ENCODE results near the gene NR0B1. TPM values are rescaled to one million over a fixed set of nuclear protein-coding genes. Genes with fewer than 3 reads are reported as not detected.

Gene NR0B1
- total and polyA plus RNA-seq, 4 donors, result 0.03 TPM; not detected in 3

DNA sequence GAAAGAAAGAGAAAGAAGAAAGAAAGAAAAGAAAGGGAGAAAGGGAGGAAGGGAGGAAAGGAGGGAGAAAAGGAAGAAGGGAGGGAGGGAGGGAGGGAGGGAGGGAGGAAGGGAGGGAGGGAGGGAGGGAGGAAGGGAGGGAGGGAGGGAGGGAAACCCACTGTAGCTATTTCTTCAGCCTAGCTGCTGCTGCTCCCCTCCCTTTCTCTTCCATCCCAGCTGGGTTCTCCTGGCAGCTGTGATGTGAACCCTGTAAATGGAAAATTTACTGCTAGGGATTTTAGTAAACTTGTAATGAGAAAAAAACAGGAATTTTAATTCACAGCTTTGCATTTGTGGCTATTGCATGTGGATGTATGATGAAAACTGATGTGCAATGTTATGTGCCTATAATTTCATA is 8.0 kb downstream of the NR0B1 start:
- Histone ChIP-seq H3K36me3 (ENCODE audit: control insufficient read depth in 4 of 4, insufficient read depth in 4 of 4, low read length in 4 of 4) (no peaks in the 10 kb centered on the region), H3K9me3 (ENCODE audit: control insufficient read depth in 4 of 4, insufficient read depth in 3 of 4, low read length in 3 of 4) (peaks cover 0 to 6% (median 0%) of the 10 kb centered on the region in 4 donors), H3K27me3 (ENCODE audit: control insufficient read depth in 3 of 3, insufficient read depth in 3 of 3, low read length in 2 of 3) (peaks cover 3 to 13% (median 12%) of the 10 kb centered on the region in 3 donors), H3K4me1 (ENCODE audit: control insufficient read depth in 5 of 5, insufficient read depth in 5 of 5, low read length in 5 of 5) (peaks cover 0 to 3% (median 0%) of the 10 kb centered on the region in 5 donors), H3K4me3 (no peak overlapping the region), H3K27ac (ENCODE audit: low read depth in 1 of 2, low read length in 1 of 2) (no peak overlapping the region), H3K9ac (ENCODE audit: insufficient read depth in 1 of 2, low read length in 2 of 2) (no peak overlapping the region)
- ATAC-seq (ENCODE audit: insufficient read depth, low FRiP score) (no peak), DNase-seq (peak in 2 of 3 donors; percentile 8 to 10)
- TF ChIP-seq CTCF (IDR thresholded peaks at IDR 0.05; ENCODE audit: control extremely low read depth, extremely low read depth), result no peak

GRCh38 chrX:30296408-30297254 is 12.6 kb downstream of the NR0B1 start:
- Histone ChIP-seq H3K4me3 (no peak overlapping the region), H3K9me3 (ENCODE audit: control insufficient read depth in 4 of 4, insufficient read depth in 3 of 4, low read length in 3 of 4) (peaks cover 0 to 3% (median 0%) of the 10 kb centered on the region in 4 donors), H3K27ac (ENCODE audit: low read depth in 1 of 2, low read length in 1 of 2) (no peak overlapping the region), H3K4me1 (ENCODE audit: control insufficient read depth in 5 of 5, insufficient read depth in 5 of 5, low read length in 5 of 5) (peaks cover 0 to under 1% (median 0%) of the 10 kb centered on the region in 5 donors), H3K27me3 (ENCODE audit: control insufficient read depth in 3 of 3, insufficient read depth in 3 of 3, low read length in 2 of 3) (peaks cover 0 to 10% (median 0%) of the 10 kb centered on the region in 3 donors), H3K9ac (ENCODE audit: insufficient read depth in 1 of 2, low read length in 2 of 2) (no peak overlapping the region), H3K36me3 (ENCODE audit: control insufficient read depth in 4 of 4, insufficient read depth in 4 of 4, low read length in 4 of 4) (no peaks in the 10 kb centered on the region)
- WGBS, 2 donors, result 50 to 84% methylated on average over 5 of the region's 5 CpGs
- no peak for TF ChIP-seq CTCF (IDR thresholded peaks at IDR 0.05; ENCODE audit: control extremely low read depth, extremely low read depth)
- ATAC-seq (ENCODE audit: insufficient read depth, low FRiP score), result no peak
- no peak for DNase-seq

- TF ChIP-seq CTCF (IDR thresholded peaks at IDR 0.05; ENCODE audit: control extremely low read depth, extremely low read depth), result no peak
- WGBS, 2 donors, result 61 to 81% methylated on average over 3 of the region's 3 CpGs
- ATAC-seq (ENCODE audit: insufficient read depth, low FRiP score), result no peak
Observed at GRCh38 chrX:30283456-30284200, 25.6 kb downstream of the NR0B1 start.

More at GRCh38 chrX:30283456-30284200, 25.6 kb downstream of the NR0B1 start:
- no peak for DNase-seq
- no peak overlapping the region for H3K27ac ChIP-seq (ENCODE audit: low read depth in 1 of 2, low read length in 1 of 2)
- no peaks in the 10 kb centered on the region for H3K36me3 ChIP-seq (ENCODE audit: control insufficient read depth in 4 of 4, insufficient read depth in 4 of 4, low read length in 4 of 4)
- peaks cover 0 to 8% (median 2%) of the 10 kb centered on the region in 3 donors for H3K27me3 ChIP-seq (ENCODE audit: control insufficient read depth in 3 of 3, insufficient read depth in 3 of 3, low read length in 2 of 3)
- no peaks in the 10 kb centered on the region for H3K9me3 ChIP-seq (ENCODE audit: control insufficient read depth in 4 of 4, insufficient read depth in 3 of 4, low read length in 3 of 4)
- no peaks in the 10 kb centered on the region for H3K4me1 ChIP-seq (ENCODE audit: control insufficient read depth in 5 of 5, insufficient read depth in 5 of 5, low read length in 5 of 5)
- H3K4me3 ChIP-seq, result no peak overlapping the region
- no peak overlapping the region for H3K9ac ChIP-seq (ENCODE audit: insufficient read depth in 1 of 2, low read length in 2 of 2)
